OCI-LY7 (cell line): Measurements from ENCODE around the gene WRNIP1. TPM values are rescaled to one million over a fixed set of nuclear protein-coding genes. Genes with fewer than 3 reads are reported as not detected.

Experiments
- BruUV-seq: library from RNA; stranded (reverse); fragments of 400-500 nt; replicated peaks from 2 replicates; lab custom pipeline; 2021; lab: Mats Ljungman, UMichigan
- CTCF ChIA-PET: fragments of 300-600 bp; sonication (Branson Sonifier 250); formaldehyde crosslinking; loops from one replicate; lab custom pipeline; 2022; ENCODE audit warnings: antibody characterized with exemption; ENCODE audit not compliant: unreplicated experiment; lab: Charles Lee
- POLR2A ChIA-PET: fragments of 300-600 bp; sonication (Branson Sonifier 250); formaldehyde crosslinking; loops from one replicate; lab custom pipeline; 2022; ENCODE audit warnings: antibody characterized with exemption; lab: Charles Lee
- DNase-seq: peaks from one replicate; pipeline ENCODE4 v3.0.0-alpha.2; 2015; ENCODE audit warnings: low spot score
- H2AFZ ChIP-seq: fragments of 200-600 bp; sonication (generic), shearing (Covaris generic); 2 replicates; pipeline ENCODE4 v1.6.1; 2014; ENCODE audit warnings: mild to moderate bottlenecking, antibody characterized with exemption, low read length, moderate library complexity
- H3K27ac ChIP-seq: fragments of 200-600 bp; sonication (generic); 2 replicates; pipeline ENCODE4 v1.5.1; 2014; ENCODE audit warnings: mixed run types, low read depth, mild to moderate bottlenecking, moderate library complexity, low read length, inconsistent platforms; ENCODE audit not compliant: poor library complexity, severe bottlenecking
- H3K36me3 ChIP-seq: fragments of 200-600 bp; sonication (generic); 2 replicates; pipeline ENCODE4 v1.6.1; 2014; ENCODE audit warnings: mild to moderate bottlenecking, antibody characterized with exemption, low read length, moderate library complexity, mixed read lengths; ENCODE audit not compliant: insufficient read depth
- H3K4me1 ChIP-seq: fragments of 200-600 bp; sonication (generic); 2 replicates; pipeline ENCODE4 v1.5.1; 2014; ENCODE audit warnings: mild to moderate bottlenecking, low read length; ENCODE audit not compliant: insufficient read depth, poor library complexity, severe bottlenecking
- H3K4me2 ChIP-seq: fragments of 200-600 bp; sonication (generic); 2 replicates; pipeline ENCODE4 v1.6.1; 2014; ENCODE audit warnings: mild to moderate bottlenecking, low read length
- H3K4me3 ChIP-seq: fragments of 200-600 bp; sonication (generic); 2 replicates; pipeline ENCODE4 v1.5.1; 2014; ENCODE audit warnings: mild to moderate bottlenecking, low read depth, low read length; ENCODE audit not compliant: poor library complexity, severe bottlenecking
- H3K79me2 ChIP-seq: fragments of 200-600 bp; sonication (generic); 2 replicates; pipeline ENCODE4 v1.6.1; 2016; ENCODE audit warnings: low read depth, mild to moderate bottlenecking, low read length, moderate library complexity, mixed read lengths; ENCODE audit not compliant: insufficient read depth
- H3K9me2 ChIP-seq: fragments of 200-600 bp; sonication (generic); 2 replicates; pipeline ENCODE4 v1.6.1; 2016; ENCODE audit warnings: mild to moderate bottlenecking, low read length, mixed read lengths; ENCODE audit not compliant: insufficient read depth
- H3K9me3 ChIP-seq: fragments of 200-600 bp; sonication (generic); 2 replicates; pipeline ENCODE4 v1.6.1; 2014; ENCODE audit warnings: mild to moderate bottlenecking, mixed run types, low read length, mixed read lengths
- H4K20me1 ChIP-seq: fragments of 200-600 bp; sonication (generic); 2 replicates; pipeline ENCODE4 v1.6.1; 2014; ENCODE audit warnings: mild to moderate bottlenecking, antibody characterized with exemption, low read length, moderate library complexity, mixed read lengths; ENCODE audit not compliant: insufficient read depth
- CTCF ChIP-seq: fragments of 200-600 bp; sonication (generic); conservative IDR thresholded peaks from 2 replicates; pipeline ENCODE4 v1.5.1; 2014; ENCODE audit warnings: mild to moderate bottlenecking, antibody characterized with exemption, low read length, moderate library complexity, mixed read lengths
- EZH2phosphoT487 ChIP-seq: fragments of 200-600 bp; sonication (generic); IDR thresholded peaks from 2 replicates; pipeline ENCODE4 v1.6.1; 2018; ENCODE audit warnings: low read depth, borderline replicate concordance, mild to moderate bottlenecking, mixed run types, antibody characterized with exemption, low read length, moderate library complexity, mixed read lengths
- intact Hi-C: fragments of 100-400 bp; cut with micrococcal nuclease; formaldehyde crosslinking; loops from one replicate; pipeline ENCODE4 v1.10.0; 2022; ENCODE audit not compliant: unreplicated experiment
- total RNA-seq, 2 experiments: library from RNA; depleted of rRNA in 1 of 2; stranded (reverse); fragments of >200 nt in 1 of 2; shearing (Covaris generic) in 1 of 2; gene quantifications; 2 replicates each; pipeline ENCODE4 v1.2.3, GENCODE V29; 2014 to 2022

Gene WRNIP1
- total RNA-seq, 2 experiments from 2014 or later, result 43.8 to 54.2 TPM

GRCh38 chr6:2733324-2733723, 31.9 kb upstream of the WRNIP1 start:
- H3K4me3 ChIP-seq, result no peak overlapping the region
- peak overlapping the region; percentile 58 for H3K4me2 ChIP-seq
- TF ChIP-seq CTCF, result no peak
- TF ChIP-seq EZH2phosphoT487, result no peak
- H3K9me2 ChIP-seq, result no peaks in the 10 kb centered on the region
- intact Hi-C loops, result no loop called here
- BruUV-seq, result no TSS peak
- H3K36me3 ChIP-seq, result no peaks in the 10 kb centered on the region
- ChIA-PET POLR2A (interaction anchor here (0.6 to 2.0 kb wide), 7 partner anchors 10 to 256 kb away, joined by 3 to 7 read pairs (median 3); no protein-coding TSS in a partner anchor), CTCF (interaction anchor here (0.9 to 1.0 kb wide), 2 partner anchors 10 to 17 kb away, joined by 3 read pairs; no protein-coding TSS in a partner anchor)
- peak; percentile 86 for DNase-seq
- peaks cover 51% of the 10 kb centered on the region for H3K4me1 ChIP-seq
- no peak overlapping the region for H3K27ac ChIP-seq
- no peaks in the 10 kb centered on the region for H3K9me3 ChIP-seq
- no peaks in the 10 kb centered on the region for H3K79me2 ChIP-seq
- H2AFZ ChIP-seq, result peak overlapping the region; percentile 82
- H4K20me1 ChIP-seq, result no peaks in the 10 kb centered on the region

GRCh38 chr6:2733736-2734480, 31.3 kb upstream of the WRNIP1 start:
- no peak overlapping the region for H3K4me3 ChIP-seq
- H3K36me3 ChIP-seq, result no peaks in the 10 kb centered on the region
- peak overlapping the region; percentile 82 for H2AFZ ChIP-seq
- intact Hi-C loops, result no loop called here
- TF ChIP-seq CTCF (no peak), EZH2phosphoT487 (no peak)
- H3K27ac ChIP-seq, result no peak overlapping the region
- H4K20me1 ChIP-seq, result no peaks in the 10 kb centered on the region
- ChIA-PET CTCF (interaction anchor here (0.9 to 1.0 kb wide), 2 partner anchors 11 to 16 kb away, joined by 3 read pairs; no protein-coding TSS in a partner anchor), POLR2A (interaction anchor here (0.9 to 2.0 kb wide), 5 partner anchors 16 to 256 kb away, joined by 3 to 7 read pairs (median 3); no protein-coding TSS in a partner anchor)
- H3K9me3 ChIP-seq, result no peaks in the 10 kb centered on the region
- no TSS peak for BruUV-seq
- H3K4me1 ChIP-seq, result peaks cover 51% of the 10 kb centered on the region
- no peaks in the 10 kb centered on the region for H3K79me2 ChIP-seq
- no peaks in the 10 kb centered on the region for H3K9me2 ChIP-seq
- no peak for DNase-seq
- H3K4me2 ChIP-seq, result peak overlapping the region; percentile 58
